ENCODE data around the gene CLSTN1.

GRCh38 chr1:9726406-9726805, 97.4 kb downstream of the CLSTN1 start:
- TF ChIP-seq CTCF (IDR thresholded peaks at IDR 0.05) = no peak
- no peak for TF ChIP-seq POLR2A (IDR thresholded peaks at IDR 0.05)
